SKM-1 treated with dmso at 0.1 percent for 144 hours (cell line): ENCODE measurements around the gene OR51B2.
A peak's percentile ranks its signal among the peaks of the same experiment; 100 is the strongest.

ENCODE experiments used
- DNase-seq: peaks from one replicate; lab custom pipeline; 2025; ENCODE audit not compliant: unreplicated experiment; lab: John Stamatoyannopoulos, UW

The OR51B2 gene

GRCh38 chr11:5284637-5285036, 39.5 kb downstream of the OR51B2 start:
- DNase-seq, result no peak

DNA sequence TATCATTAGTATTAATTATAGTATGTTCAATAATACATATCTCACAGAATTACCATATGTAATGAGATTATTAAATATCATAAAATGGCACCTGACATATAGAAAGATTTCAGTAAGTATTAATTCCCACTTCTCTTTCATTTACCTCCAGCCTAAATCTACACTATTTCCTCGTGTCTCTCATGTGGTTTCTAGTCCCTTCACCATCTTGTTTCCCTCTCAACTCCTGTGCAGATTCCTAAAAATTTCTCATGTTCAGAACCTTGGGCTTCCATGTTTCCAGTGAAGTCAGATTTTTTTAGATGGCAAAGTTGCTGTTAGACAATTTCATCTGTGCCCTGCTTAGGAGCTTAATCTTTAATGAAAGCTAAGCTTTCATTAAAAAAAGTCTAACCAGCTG, 40.2 kb downstream of the OR51B2 start:
- DNase-seq, result no peak

DNA sequence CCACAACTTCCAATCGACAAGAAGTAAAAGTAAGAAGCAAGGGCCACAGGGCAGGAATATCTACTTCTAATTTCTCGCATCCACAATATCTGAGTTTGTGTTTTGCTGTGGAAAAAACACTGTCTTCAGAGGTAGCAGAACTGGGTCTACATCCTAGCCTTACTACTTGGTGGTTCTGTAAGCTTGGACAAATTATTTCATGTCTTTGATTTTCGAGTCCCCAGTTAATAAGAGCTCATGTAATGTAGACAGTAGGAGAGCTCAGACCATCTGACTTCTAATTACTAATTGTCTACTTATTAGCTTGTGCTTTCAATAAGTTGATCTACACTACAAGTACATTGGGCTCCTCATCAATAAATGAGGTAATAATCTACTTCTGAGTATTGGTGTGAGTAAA, 41.0 kb downstream of the OR51B2 start:
- DNase-seq, result no peak

GRCh38 chr11:5282628-5283027, 41.5 kb downstream of the OR51B2 start:
- DNase-seq, result no peak

- DNase-seq, result no peak
Measured at GRCh38 chr11:5281596-5281995, 42.5 kb downstream of the OR51B2 start.

- peak; percentile 76 for DNase-seq
Measured at GRCh38 chr11:5280582-5281102, 43.5 kb downstream of the OR51B2 start.

DNA sequence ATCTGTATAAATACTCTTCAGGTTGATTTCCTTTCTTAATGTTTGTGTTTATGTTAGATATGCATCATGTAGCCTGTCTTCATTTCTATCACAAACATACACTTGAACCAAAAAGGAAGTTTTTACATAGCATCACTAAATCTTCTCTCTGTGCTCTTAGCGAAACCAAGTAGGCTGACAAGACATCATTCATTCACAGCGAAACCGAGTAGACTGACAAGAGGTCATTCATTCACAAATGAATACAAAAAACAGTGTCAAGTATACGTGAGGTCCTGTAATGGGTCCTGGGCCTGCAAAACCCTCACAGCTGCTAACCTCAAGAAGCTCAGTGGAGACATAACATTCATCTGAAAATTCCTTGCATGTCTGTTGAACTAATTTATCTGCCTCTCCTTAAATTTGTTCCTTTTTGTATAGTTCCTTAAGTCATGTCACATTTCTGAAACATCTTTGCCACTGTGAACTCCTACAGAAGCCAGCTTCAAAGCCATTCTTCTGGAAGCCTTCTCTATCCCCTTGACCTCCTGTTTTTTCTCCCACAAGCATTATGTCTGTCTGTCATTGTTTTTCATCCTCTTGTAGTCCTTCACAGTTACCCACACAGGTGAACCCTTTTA, 44.5 kb downstream of the OR51B2 start:
- DNase-seq, result no peak

GRCh38 chr11:5277807-5278382, 46.2 kb downstream of the OR51B2 start:
- DNase-seq, result no peak

DNA sequence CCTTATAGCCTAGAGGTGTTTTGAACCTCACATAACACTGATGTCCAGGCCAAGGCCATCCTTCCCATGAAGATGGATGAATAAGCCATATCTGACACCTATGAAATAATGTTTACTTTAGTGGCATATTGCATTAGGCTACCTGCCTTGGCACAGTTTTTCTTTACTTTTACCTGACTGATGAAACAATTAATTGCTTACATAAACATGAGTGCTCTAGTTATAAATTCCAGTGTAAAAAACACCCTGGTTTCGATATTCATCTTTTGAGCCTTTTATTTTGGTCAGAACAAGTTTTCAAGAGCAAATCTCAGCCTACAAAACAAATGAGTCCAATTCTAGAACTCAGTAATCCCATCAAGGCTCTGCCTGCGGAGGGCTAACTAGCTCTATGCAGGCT, 47.4 kb downstream of the OR51B2 start:
- no peak for DNase-seq

- no peak for DNase-seq
Measured at GRCh38 chr11:5275369-5276110, 48.6 kb downstream of the OR51B2 start.

DNA sequence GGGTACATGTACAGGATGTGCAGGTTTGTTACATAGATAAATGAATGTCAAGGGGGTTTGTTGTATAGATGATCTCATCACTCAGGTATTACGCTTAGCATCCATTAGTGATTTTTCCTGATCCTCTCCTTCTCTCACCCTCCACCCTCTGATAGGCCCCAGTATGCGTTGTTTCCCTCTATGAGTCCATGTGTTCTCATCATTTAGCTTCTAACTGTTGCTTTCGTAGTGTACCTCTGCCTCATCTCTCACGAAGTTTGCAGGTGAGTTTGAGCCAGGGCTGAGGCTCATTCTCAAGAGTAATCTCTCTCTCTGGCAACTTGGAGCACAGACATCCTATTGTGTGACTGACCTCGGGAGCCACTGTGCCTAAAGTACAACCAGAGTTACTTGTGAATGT, 49.7 kb downstream of the OR51B2 start:
- no peak for DNase-seq
